Measurements from ENCODE around the gene UNC5A. TPM values are rescaled to one million over a fixed set of nuclear protein-coding genes. Genes with fewer than 3 reads are reported as not detected.

UNC5A gene
- total RNA-seq: not detected
- not detected for polyA plus RNA-seq
- not detected for total RNA-seq

DNA sequence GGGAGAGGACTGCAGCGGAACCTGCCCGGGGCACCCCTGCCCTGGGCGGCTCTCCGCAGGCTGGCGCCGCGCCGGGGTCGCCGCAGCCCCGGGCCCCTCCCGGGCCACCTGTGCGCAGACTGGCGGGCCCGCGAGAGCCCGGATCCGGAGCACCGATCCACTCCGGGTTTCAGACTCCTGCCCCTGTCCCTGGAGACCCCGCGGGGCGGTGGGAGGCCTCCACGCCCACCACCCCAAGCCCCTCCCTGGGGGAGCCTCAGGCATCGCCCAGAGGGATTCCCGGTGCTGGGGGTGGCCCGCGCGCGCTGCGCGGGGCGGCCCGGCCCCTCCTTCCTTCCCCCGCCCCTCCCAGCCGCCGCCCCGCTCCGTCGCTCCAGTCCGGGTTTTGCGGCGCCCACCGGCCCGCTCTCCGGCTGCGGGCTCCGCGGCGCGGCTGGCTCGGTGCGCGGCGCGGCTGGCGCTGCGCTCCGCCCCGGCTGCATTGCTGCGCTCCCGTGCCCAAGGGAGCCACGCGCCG, at the start of gene UNC5A:
Gene UNC5A, plus strand, starts transcription at position 479 of the 517 bp plus-strand sequence. CDS start 192 bp downstream, outside the sequence.
- Mint-ChIP-seq H3K36me3 (no peaks in the 10 kb centered on the region), H3K4me3 (peak within 1 kb of the TSS; percentile 70 to 91 (median 84)), H3K9me3 (peaks cover 0 to 4% (median 0%) of the 10 kb centered on the region in 11 donors), H3K27ac (peak within 1 kb of the TSS in 1 of 9 donors; percentile 65), H3K27me3 (peaks cover 66 to 75% (median 72%) of the 10 kb centered on the region in 5 donors), H3K4me1 (peaks cover 7 to 17% (median 14%) of the 10 kb centered on the region in 7 donors)
- ChIA-PET CTCF (no interaction called here), POLR2A (no interaction called here)
- DNase-seq (peak; percentile 17 to 79 (median 49)), ATAC-seq (peak; percentile 69)
- no peaks in the 10 kb centered on the region for H3K9me3 ChIP-seq (ENCODE audit: control insufficient read depth in 2 of 3, low read length in 3 of 3)
- no peaks in the 10 kb centered on the region for H3K36me3 ChIP-seq (ENCODE audit: control insufficient read depth in 2 of 3, insufficient read depth in 3 of 3, low read length in 3 of 3)
- H3K4me1 ChIP-seq (ENCODE audit: control insufficient read depth in 2 of 2, insufficient read depth in 2 of 2, low read length in 2 of 2): peaks cover 0 to 6% of the 10 kb centered on the region in 2 donors
- peaks cover 0 to 4% of the 10 kb centered on the region in 2 donors for H3K27me3 ChIP-seq (ENCODE audit: control insufficient read depth in 2 of 2, insufficient read depth in 2 of 2, low read length in 2 of 2)
- intact Hi-C loops (cut with micrococcal nuclease): loop anchor here (5.0 kb wide), 1 partner anchor 153 kb away; no protein-coding TSS in a partner anchor
- H3K4me3 ChIP-seq (ENCODE audit: low read length): peak within 1 kb of the TSS; percentile 9
- H3K27ac ChIP-seq (ENCODE audit: low read depth, low read length): no peak within 1 kb of the TSS

DNA sequence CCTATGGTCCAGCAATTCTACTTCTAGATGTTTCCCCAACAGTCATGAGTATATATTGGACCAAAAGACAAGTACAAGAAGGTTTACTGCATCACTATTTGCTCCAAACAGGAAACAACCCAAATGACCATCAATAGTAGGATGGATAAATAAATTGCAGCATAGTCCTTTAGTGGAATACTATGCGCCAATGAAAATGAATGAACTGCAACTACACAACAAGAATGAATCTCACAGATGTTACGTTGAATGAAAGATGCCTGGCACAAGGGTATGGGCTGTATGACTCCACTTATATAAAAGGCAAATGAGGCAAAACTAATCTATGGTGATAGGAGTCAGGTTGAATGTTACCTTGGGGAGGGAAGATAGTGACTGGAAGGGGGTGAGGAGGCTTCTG, 48.6 kb upstream of the UNC5A start:
- Histone ChIP-seq H3K4me1 (ENCODE audit: control insufficient read depth in 2 of 2, insufficient read depth in 2 of 2, low read length in 2 of 2) (no peaks in the 10 kb centered on the region), H3K36me3 (ENCODE audit: control insufficient read depth in 2 of 3, insufficient read depth in 3 of 3, low read length in 3 of 3) (no peaks in the 10 kb centered on the region), H3K27me3 (ENCODE audit: control insufficient read depth in 2 of 2, insufficient read depth in 2 of 2, low read length in 2 of 2) (no peaks in the 10 kb centered on the region), H3K4me3 (ENCODE audit: low read length) (no peak overlapping the region), H3K27ac (ENCODE audit: low read depth, low read length) (no peak overlapping the region), H3K9me3 (ENCODE audit: control insufficient read depth in 2 of 3, low read length in 3 of 3) (peaks cover 0 to 15% (median 0%) of the 10 kb centered on the region in 3 experiments)
- no peak for ATAC-seq
- Mint-ChIP-seq H3K27ac (no peak overlapping the region), H3K9me3 (peaks cover 11 to 36% (median 20%) of the 10 kb centered on the region in 11 donors), H3K4me3 (no peak overlapping the region), H3K4me1 (no peaks in the 10 kb centered on the region), H3K36me3 (peaks cover 0 to 8% (median 4%) of the 10 kb centered on the region in 5 donors), H3K27me3 (peaks cover 24 to 50% (median 44%) of the 10 kb centered on the region in 5 donors)
- POLR2A ChIA-PET: no interaction called here
- CTCF ChIA-PET: no interaction called here
- DNase-seq: no peak
- intact Hi-C loops (cut with micrococcal nuclease): no loop called here

DNA sequence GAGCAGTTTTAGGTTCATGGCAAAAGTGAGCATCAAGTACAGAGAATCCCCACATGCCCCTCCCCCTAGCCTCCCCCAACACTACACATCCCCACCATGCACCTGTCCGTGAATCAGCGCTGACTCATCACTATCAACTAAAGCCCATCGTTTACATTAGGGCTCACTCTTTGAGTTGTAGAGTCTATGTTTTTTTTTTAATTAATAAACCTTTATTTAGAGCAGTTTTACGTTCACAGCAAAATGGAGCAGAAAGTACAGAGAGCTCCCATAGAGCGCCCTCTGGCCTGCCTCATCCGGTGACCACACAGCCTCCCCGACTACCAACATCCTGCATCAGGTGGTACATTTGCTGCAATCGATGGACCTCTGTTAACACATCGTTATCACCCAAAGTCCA, 47.9 kb upstream of the UNC5A start:
- intact Hi-C loops (cut with micrococcal nuclease): no loop called here
- Mint-ChIP-seq H3K27ac (no peak overlapping the region), H3K27me3 (peaks cover 25 to 53% (median 45%) of the 10 kb centered on the region in 5 donors), H3K9me3 (peaks cover 10 to 37% (median 20%) of the 10 kb centered on the region in 11 donors), H3K4me3 (no peak overlapping the region), H3K36me3 (peaks cover 0 to 8% (median 4%) of the 10 kb centered on the region in 5 donors), H3K4me1 (no peaks in the 10 kb centered on the region)
- H3K27me3 ChIP-seq (ENCODE audit: control insufficient read depth in 2 of 2, insufficient read depth in 2 of 2, low read length in 2 of 2): no peaks in the 10 kb centered on the region
- no peak overlapping the region for H3K4me3 ChIP-seq (ENCODE audit: low read length)
- H3K9me3 ChIP-seq (ENCODE audit: control insufficient read depth in 2 of 3, low read length in 3 of 3): peaks cover 0 to 15% (median 0%) of the 10 kb centered on the region in 3 experiments
- H3K27ac ChIP-seq (ENCODE audit: low read depth, low read length): no peak overlapping the region
- no peaks in the 10 kb centered on the region for H3K4me1 ChIP-seq (ENCODE audit: control insufficient read depth in 2 of 2, insufficient read depth in 2 of 2, low read length in 2 of 2)
- DNase-seq: no peak
- ChIA-PET POLR2A (no interaction called here), CTCF (no interaction called here)
- no peak for ATAC-seq
- no peaks in the 10 kb centered on the region for H3K36me3 ChIP-seq (ENCODE audit: control insufficient read depth in 2 of 3, insufficient read depth in 3 of 3, low read length in 3 of 3)

DNA sequence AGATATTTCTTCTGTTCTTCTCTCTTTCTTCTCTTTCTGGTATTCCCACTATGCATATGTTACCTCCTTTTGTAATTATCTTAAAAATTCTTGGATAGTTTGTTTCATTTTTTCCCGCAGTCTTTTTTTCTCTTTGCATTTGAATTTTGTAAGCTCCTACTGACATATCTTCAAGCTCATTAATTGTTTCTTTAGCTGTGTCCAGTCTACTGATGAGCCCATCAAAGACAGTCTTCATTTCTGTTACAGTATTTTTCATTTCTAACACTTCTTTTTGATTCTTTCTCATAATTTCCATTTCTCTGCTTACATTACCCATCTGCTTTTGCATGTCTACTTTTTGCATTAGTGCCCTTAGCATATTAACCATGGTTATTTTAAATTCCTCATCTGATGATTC, 44.7 kb upstream of the UNC5A start:
- H3K27ac Mint-ChIP-seq: no peak overlapping the region

DNA sequence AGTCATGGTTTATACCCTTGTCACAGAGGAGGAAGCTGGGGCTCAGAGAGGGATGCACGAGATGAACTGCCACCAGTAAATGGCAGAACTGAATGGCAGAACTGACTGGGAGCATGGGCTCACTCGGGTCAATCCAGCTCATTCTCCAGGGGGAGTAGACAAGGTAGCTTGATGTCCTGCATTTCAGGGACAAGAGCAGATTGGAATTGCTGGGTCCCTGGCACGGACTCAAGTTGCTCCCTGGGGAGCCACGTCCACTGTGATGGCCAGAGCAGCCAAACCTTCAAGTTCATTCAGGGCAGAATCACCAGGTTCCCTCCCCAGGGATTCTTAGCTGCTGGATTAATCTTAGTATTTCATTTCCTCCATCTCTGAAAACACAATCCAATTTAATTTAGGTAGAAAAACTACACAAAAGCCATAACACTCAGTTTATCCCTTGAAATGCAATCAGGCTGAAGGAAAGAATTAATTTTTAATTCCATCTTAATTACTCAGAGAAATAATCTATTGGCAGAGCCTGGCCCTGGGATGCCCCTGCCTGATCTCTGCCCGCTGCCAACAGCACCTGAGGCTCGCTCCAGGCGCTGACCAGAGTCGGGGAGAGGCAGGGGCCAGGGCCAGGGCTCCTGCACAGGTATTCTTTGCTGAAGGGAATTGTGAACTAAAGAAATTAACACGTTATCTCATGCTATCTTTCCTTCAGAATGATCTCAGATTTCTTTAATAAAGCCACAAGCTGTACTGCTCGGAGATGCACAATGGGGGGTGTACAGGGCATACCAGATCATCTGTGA, 42.0 kb upstream of the UNC5A start:
- intact Hi-C loops (cut with micrococcal nuclease): no loop called here
- POLR2A ChIA-PET: no interaction called here
- peaks cover 17 to 52% (median 46%) of the 10 kb centered on the region in 5 donors for H3K27me3 Mint-ChIP-seq
- Histone ChIP-seq H3K27me3 (ENCODE audit: control insufficient read depth in 2 of 2, insufficient read depth in 2 of 2, low read length in 2 of 2) (no peaks in the 10 kb centered on the region), H3K27ac (ENCODE audit: low read depth, low read length) (no peak overlapping the region), H3K4me3 (ENCODE audit: low read length) (no peak overlapping the region), H3K4me1 (ENCODE audit: control insufficient read depth in 2 of 2, insufficient read depth in 2 of 2, low read length in 2 of 2) (no peaks in the 10 kb centered on the region), H3K36me3 (ENCODE audit: control insufficient read depth in 2 of 3, insufficient read depth in 3 of 3, low read length in 3 of 3) (no peaks in the 10 kb centered on the region), H3K9me3 (ENCODE audit: control insufficient read depth in 2 of 3, low read length in 3 of 3) (peaks cover 0 to 15% (median 0%) of the 10 kb centered on the region in 3 experiments)
- no peaks in the 10 kb centered on the region for H3K4me1 Mint-ChIP-seq
- no peak overlapping the region for H3K27ac Mint-ChIP-seq
- CTCF ChIA-PET: no interaction called here
- peaks cover 0 to 8% (median 2%) of the 10 kb centered on the region in 5 donors for H3K36me3 Mint-ChIP-seq
- DNase-seq: no peak
- no peak for ATAC-seq
- H3K4me3 Mint-ChIP-seq: no peak overlapping the region
- peaks cover 6 to 44% (median 20%) of the 10 kb centered on the region in 11 donors for H3K9me3 Mint-ChIP-seq

More for the DNA sequence above, 44.7 kb upstream of the UNC5A start:
- no peaks in the 10 kb centered on the region for H3K4me1 ChIP-seq (ENCODE audit: control insufficient read depth in 2 of 2, insufficient read depth in 2 of 2, low read length in 2 of 2)
- Mint-ChIP-seq H3K9me3 (peaks cover 7 to 41% (median 21%) of the 10 kb centered on the region in 11 donors), H3K36me3 (peaks cover 0 to 8% (median 4%) of the 10 kb centered on the region in 5 donors), H3K4me3 (no peak overlapping the region), H3K4me1 (no peaks in the 10 kb centered on the region), H3K27me3 (peaks cover 17 to 63% (median 53%) of the 10 kb centered on the region in 5 donors)
- no peak overlapping the region for H3K4me3 ChIP-seq (ENCODE audit: low read length)
- ChIA-PET POLR2A (no interaction called here), CTCF (no interaction called here)
- DNase-seq (no peak), ATAC-seq (no peak)
- H3K27ac ChIP-seq (ENCODE audit: low read depth, low read length): no peak overlapping the region
- intact Hi-C loops (cut with micrococcal nuclease): no loop called here
- peaks cover 0 to 15% (median 0%) of the 10 kb centered on the region in 3 experiments for H3K9me3 ChIP-seq (ENCODE audit: control insufficient read depth in 2 of 3, low read length in 3 of 3)
- H3K27me3 ChIP-seq (ENCODE audit: control insufficient read depth in 2 of 2, insufficient read depth in 2 of 2, low read length in 2 of 2): no peaks in the 10 kb centered on the region
- no peaks in the 10 kb centered on the region for H3K36me3 ChIP-seq (ENCODE audit: control insufficient read depth in 2 of 3, insufficient read depth in 3 of 3, low read length in 3 of 3)

DNA sequence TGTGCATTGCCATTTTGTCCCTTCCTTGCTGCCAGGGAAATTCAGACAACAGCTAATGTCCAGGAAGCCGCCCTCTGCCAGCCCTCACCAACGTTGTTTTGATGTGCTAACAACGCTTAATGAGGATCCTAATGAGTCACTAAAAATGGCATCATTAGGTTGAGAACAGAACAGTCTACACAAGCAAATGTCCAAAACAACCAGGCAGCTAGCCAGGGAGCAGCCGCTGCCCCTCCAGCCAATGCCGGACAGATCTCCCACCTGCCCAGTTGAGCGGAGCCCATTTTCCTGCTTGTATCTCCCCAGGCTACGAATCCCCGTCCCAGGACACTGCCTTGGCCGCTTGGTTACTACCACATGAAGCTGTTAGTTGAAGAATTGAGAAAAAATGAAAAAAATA, 40.4 kb upstream of the UNC5A start:
- CTCF ChIA-PET: no interaction called here
- DNase-seq: no peak

More for the DNA sequence above, 40.4 kb upstream of the UNC5A start:
- peaks cover 0 to 8% (median 0%) of the 10 kb centered on the region in 5 donors for H3K36me3 Mint-ChIP-seq
- H3K9me3 ChIP-seq (ENCODE audit: control insufficient read depth in 2 of 3, low read length in 3 of 3): peaks cover 0 to 15% (median 0%) of the 10 kb centered on the region in 3 experiments
- no peaks in the 10 kb centered on the region for H3K4me1 ChIP-seq (ENCODE audit: control insufficient read depth in 2 of 2, insufficient read depth in 2 of 2, low read length in 2 of 2)
- no peaks in the 10 kb centered on the region for H3K27me3 ChIP-seq (ENCODE audit: control insufficient read depth in 2 of 2, insufficient read depth in 2 of 2, low read length in 2 of 2)
- intact Hi-C loops (cut with micrococcal nuclease): no loop called here
- H3K27ac Mint-ChIP-seq: no peak overlapping the region
- H3K27me3 Mint-ChIP-seq: peaks cover 8 to 57% (median 39%) of the 10 kb centered on the region in 5 donors
- no peak overlapping the region for H3K27ac ChIP-seq (ENCODE audit: low read depth, low read length)
- peaks cover 0 to 29% (median 14%) of the 10 kb centered on the region in 11 donors for H3K9me3 Mint-ChIP-seq
- POLR2A ChIA-PET: interaction anchor here (1.1 kb wide), 1 partner anchor 9 kb away, joined by 4 read pairs; no protein-coding TSS in a partner anchor
- no peak overlapping the region for H3K4me3 Mint-ChIP-seq
- H3K36me3 ChIP-seq (ENCODE audit: control insufficient read depth in 2 of 3, insufficient read depth in 3 of 3, low read length in 3 of 3): no peaks in the 10 kb centered on the region
- no peak for ATAC-seq
- H3K4me3 ChIP-seq (ENCODE audit: low read length): no peak overlapping the region
- H3K4me1 Mint-ChIP-seq: no peaks in the 10 kb centered on the region

Data from naive thymus-derived CD4-positive, alpha-beta T cell (primary cell).